CD4-positive, alpha-beta memory T cell (primary cell): ENCODE data around the gene DSTYK. TPM values are rescaled to one million over a fixed set of nuclear protein-coding genes. Genes with fewer than 3 reads are reported as not detected.
A peak's percentile ranks its signal among the peaks of the same experiment; 100 is the strongest.

Experiments used
- CTCF ChIA-PET: fragments of 350-600 bp; sonication (Branson Sonifier 250); formaldehyde crosslinking; loops from one replicate; lab custom pipeline; 2021; ENCODE audit warnings: inconsistent platforms; ENCODE audit not compliant: partially characterized antibody; lab: Charles Lee
- POLR2A ChIA-PET: fragments of 350-600 bp; sonication (Branson Sonifier 250); formaldehyde crosslinking; loops from one replicate; lab custom pipeline; 2021; ENCODE audit not compliant: partially characterized antibody; lab: Charles Lee
- DNase-seq, 5 donors: peaks; one replicate each; pipeline versions ENCODE4 v3.0.0 to v3.0.0-alpha.2; 2020 to 2022; ENCODE audit warnings: mixed read lengths in 1 of 5
- H3K27ac ChIP-seq: one replicate; pipeline ENCODE4 v1.7.0; 2013; ENCODE audit warnings: low read depth, low read length
- H3K27me3 ChIP-seq: 2 replicates; pipeline ENCODE4 v1.7.0; 2013; ENCODE audit warnings: mild to moderate bottlenecking, low read length, moderate library complexity; ENCODE audit not compliant: insufficient read depth
- H3K36me3 ChIP-seq: 2 replicates; pipeline ENCODE4 v1.7.0; 2013; ENCODE audit warnings: mild to moderate bottlenecking, low read length, moderate library complexity; ENCODE audit not compliant: insufficient read depth
- H3K4me1 ChIP-seq: 2 replicates; pipeline ENCODE4 v1.7.0; 2013; ENCODE audit warnings: mild to moderate bottlenecking, low read length, moderate library complexity; ENCODE audit not compliant: insufficient read depth
- H3K4me3 ChIP-seq, 2 donors: one replicate each; pipeline ENCODE4 v1.7.0; 2013; ENCODE audit warnings: low read length in 2 of 2, mild to moderate bottlenecking in 1 of 2
- H3K9me3 ChIP-seq, 2 donors: one replicate each; pipeline ENCODE4 v1.7.0; 2013; ENCODE audit warnings: low read length in 2 of 2, control low read depth in 1 of 2; ENCODE audit not compliant: control insufficient read depth in 1 of 2
- H3K27ac Mint-ChIP-seq, 7 donors: one replicate each; pipeline ENCODE4 v1.8.0; 2020 to 2021; ENCODE audit warnings: mixed read lengths in 7 of 7, mild to moderate bottlenecking in 6 of 7, inconsistent platforms in 3 of 7, moderate library complexity in 3 of 7
- H3K27me3 Mint-ChIP-seq, 2 donors: one replicate each; pipeline ENCODE4 v1.8.0; 2020 to 2021; ENCODE audit warnings: mixed read lengths in 2 of 2
- H3K36me3 Mint-ChIP-seq, 2 donors: one replicate each; pipeline ENCODE4 v1.8.0; 2020 to 2021; ENCODE audit warnings: mixed read lengths in 2 of 2, inconsistent platforms in 1 of 2, mild to moderate bottlenecking in 1 of 2
- H3K4me1 Mint-ChIP-seq, 4 donors: one replicate each; pipeline ENCODE4 v1.8.0; 2020 to 2021; ENCODE audit warnings: mixed read lengths in 4 of 4, mild to moderate bottlenecking in 1 of 4
- H3K4me3 Mint-ChIP-seq, 8 donors: one replicate each; pipeline ENCODE4 v1.8.0; 2020 to 2021; ENCODE audit warnings: mixed read lengths in 8 of 8, mild to moderate bottlenecking in 7 of 8, moderate library complexity in 6 of 8, inconsistent platforms in 3 of 8
- H3K9me3 Mint-ChIP-seq, 8 donors: one replicate each; pipeline ENCODE4 v1.8.0; 2020 to 2021; ENCODE audit warnings: mixed read lengths in 8 of 8, mild to moderate bottlenecking in 5 of 8, inconsistent platforms in 3 of 8, moderate library complexity in 1 of 8
- intact Hi-C: fragments of 100-400 bp; cut with micrococcal nuclease; formaldehyde crosslinking; loops from one replicate; pipeline ENCODE4 v1.15.1; 2023
- polyA plus RNA-seq, 2 donors: library from polyadenylated mRNA; unstranded; fragments of 300-500 nt; fragmentation: Illumina TruSeq; gene quantifications; one replicate each; pipeline ENCODE4 v1.2.3, GENCODE V29; 2021
- total RNA-seq, 2 experiments: library from RNA; stranded (reverse); gene quantifications; one replicate each; pipeline ENCODE4 v1.2.3, GENCODE V29; 2021

DSTYK gene
- total and polyA plus RNA-seq, 4 experiments from 2014 or later, result 5.3 to 16.6 (median 12.6) TPM

GRCh38 chr1:205228093-205228521 lies 16.6 kb upstream of the DSTYK start:
- Mint-ChIP-seq H3K27ac (peak overlapping the region in 6 of 7 donors; percentile 46 to 85 (median 72)), H3K4me1 (peaks cover 14 to 33% (median 23%) of the 10 kb centered on the region in 4 donors), H3K36me3 (no peaks in the 10 kb centered on the region), H3K27me3 (peaks cover 8 to 16% of the 10 kb centered on the region in 2 donors), H3K4me3 (peak overlapping the region; percentile 88 to 99 (median 94)), H3K9me3 (no peaks in the 10 kb centered on the region)
- Histone ChIP-seq H3K27me3 (peaks cover 5% of the 10 kb centered on the region), H3K36me3 (no peaks in the 10 kb centered on the region), H3K4me1 (peaks cover 25% of the 10 kb centered on the region), H3K9me3 (no peaks in the 10 kb centered on the region), H3K4me3 (peak overlapping the region; percentile 52 to 57), H3K27ac (no peak overlapping the region)
- intact Hi-C loops, result loop anchor here (2.0 to 5.0 kb wide), 3 partner anchors 57 to 106 kb away; partner anchors contain the start of gene RBBP5
- ChIA-PET CTCF (interaction anchor here (0.6 to 9.5 kb wide), 11 partner anchors 14 to 106 kb away, joined by 3 to 191 read pairs (median 5); partner anchors contain the start of genes DSTYK and RBBP5), POLR2A (interaction anchor here (0.6 to 4.6 kb wide), 16 partner anchors 12 to 404 kb away, joined by 3 to 37 read pairs (median 4); partner anchors contain the start of genes DSTYK and RBBP5)
- peak in 1 of 5 donors; percentile 16 for DNase-seq

- H3K4me1 Mint-ChIP-seq, result peaks cover 14 to 33% (median 23%) of the 10 kb centered on the region in 4 donors
- H3K27me3 ChIP-seq, result peaks cover 5% of the 10 kb centered on the region
- ChIA-PET POLR2A (interaction anchor here (0.6 to 4.6 kb wide), 12 partner anchors 12 to 405 kb away, joined by 3 to 37 read pairs (median 5); partner anchors contain the start of genes DSTYK and RBBP5), CTCF (interaction anchor here (1.1 to 9.5 kb wide), 6 partner anchors 17 to 98 kb away, joined by 3 to 191 read pairs (median 6); partner anchors contain the start of gene DSTYK)
- H3K27ac Mint-ChIP-seq, result peak within 1 kb of the TSS; percentile 53 to 97 (median 85)
- H3K27me3 Mint-ChIP-seq, result peaks cover 8 to 18% of the 10 kb centered on the region in 2 donors
- peaks cover 25% of the 10 kb centered on the region for H3K4me1 ChIP-seq
- H3K9me3 ChIP-seq, result no peaks in the 10 kb centered on the region
- H3K36me3 Mint-ChIP-seq, result no peaks in the 10 kb centered on the region
- no peaks in the 10 kb centered on the region for H3K36me3 ChIP-seq
- DNase-seq, result peak; percentile 67 to 79 (median 70)
- peak within 1 kb of the TSS; percentile 88 to 99 (median 94) for H3K4me3 Mint-ChIP-seq
- intact Hi-C loops, result loop anchor here (1.0 to 5.0 kb wide), 4 partner anchors 16 to 105 kb away; partner anchors contain the start of genes DSTYK and RBBP5
- peak within 1 kb of the TSS; percentile 54 to 57 for H3K4me3 ChIP-seq
- H3K9me3 Mint-ChIP-seq, result no peaks in the 10 kb centered on the region
- no peak within 1 kb of the TSS for H3K27ac ChIP-seq
These were observed 16.1 kb upstream of the DSTYK start, which contains the start of gene TMCC2 for GRCh38 chr1:205227584-205228013. Gene TMCC2, plus strand, starts transcription at chr1:205227946. Its CDS starts 619 bp downstream, at chr1:205228565.

GRCh38 chr1:205226868-205227583 lies 15.5 kb upstream of the DSTYK start:
- no peaks in the 10 kb centered on the region for H3K36me3 ChIP-seq
- ChIA-PET CTCF (interaction anchor here (1.0 to 9.5 kb wide), 6 partner anchors 16 to 98 kb away, joined by 3 to 191 read pairs (median 6); partner anchors contain the start of gene DSTYK), POLR2A (interaction anchor here (0.6 to 4.6 kb wide), 7 partner anchors 15 to 404 kb away, joined by 3 to 37 read pairs (median 11); partner anchors contain the start of genes DSTYK and RBBP5)
- Mint-ChIP-seq H3K27ac (peak overlapping the region in 1 of 7 donors; percentile 11), H3K9me3 (no peaks in the 10 kb centered on the region), H3K4me1 (peaks cover 14 to 33% (median 23%) of the 10 kb centered on the region in 4 donors), H3K4me3 (peak overlapping the region; percentile 73 to 83 (median 82)), H3K27me3 (peaks cover 6 to 16% of the 10 kb centered on the region in 2 donors), H3K36me3 (no peaks in the 10 kb centered on the region)
- intact Hi-C loops, result loop anchor here (1.0 to 5.0 kb wide), 3 partner anchors 16 to 105 kb away; partner anchors contain the start of genes DSTYK and RBBP5
- H3K27ac ChIP-seq, result no peak overlapping the region
- H3K4me1 ChIP-seq, result peaks cover 25% of the 10 kb centered on the region
- DNase-seq, result no peak
- H3K9me3 ChIP-seq, result no peaks in the 10 kb centered on the region
- peak overlapping the region in 1 of 2 donors; percentile 54 for H3K4me3 ChIP-seq
- H3K27me3 ChIP-seq, result peaks cover 5% of the 10 kb centered on the region

- Histone ChIP-seq H3K36me3 (no peaks in the 10 kb centered on the region), H3K9me3 (no peaks in the 10 kb centered on the region), H3K4me3 (no peak overlapping the region), H3K27me3 (peaks cover 10% of the 10 kb centered on the region), H3K4me1 (peaks cover 25% of the 10 kb centered on the region), H3K27ac (no peak overlapping the region)
- Mint-ChIP-seq H3K4me1 (peaks cover 14 to 33% (median 23%) of the 10 kb centered on the region in 4 donors), H3K4me3 (peak overlapping the region in 4 of 8 donors; percentile 13 to 23 (median 15)), H3K36me3 (no peaks in the 10 kb centered on the region), H3K9me3 (no peaks in the 10 kb centered on the region), H3K27me3 (peaks cover 6 to 16% of the 10 kb centered on the region in 2 donors), H3K27ac (no peak overlapping the region)
- CTCF ChIA-PET, result interaction anchor here (0.9 to 9.5 kb wide), 3 partner anchors 31 to 99 kb away, joined by 3 to 191 read pairs (median 3); no protein-coding TSS in a partner anchor
- POLR2A ChIA-PET, result interaction anchor here (1.1 to 4.6 kb wide), 3 partner anchors 14 to 104 kb away, joined by 3 to 37 read pairs (median 19); partner anchors contain the start of genes DSTYK and RBBP5
- intact Hi-C loops, result loop anchor here (5.0 kb wide), 2 partner anchors 91 to 104 kb away; partner anchors contain the start of gene RBBP5
- DNase-seq, result no peak
These were observed 14.6 kb upstream of the DSTYK start for GRCh38 chr1:205225901-205226765.

GRCh38 chr1:205224736-205225135 lies 13.2 kb upstream of the DSTYK start:
- no peaks in the 10 kb centered on the region for H3K36me3 Mint-ChIP-seq
- CTCF ChIA-PET, result interaction anchor here (9.5 kb wide), 1 partner anchor 32 kb away, joined by 191 read pairs; no protein-coding TSS in a partner anchor
- H3K4me3 Mint-ChIP-seq, result no peak overlapping the region
- H3K9me3 Mint-ChIP-seq, result no peaks in the 10 kb centered on the region
- no peak overlapping the region for H3K27ac Mint-ChIP-seq
- Histone ChIP-seq H3K4me1 (peaks cover 15% of the 10 kb centered on the region), H3K4me3 (no peak overlapping the region), H3K27ac (no peak overlapping the region), H3K9me3 (no peaks in the 10 kb centered on the region), H3K36me3 (no peaks in the 10 kb centered on the region), H3K27me3 (peaks cover 10% of the 10 kb centered on the region)
- H3K4me1 Mint-ChIP-seq, result peaks cover 10 to 24% (median 16%) of the 10 kb centered on the region in 4 donors
- H3K27me3 Mint-ChIP-seq, result peaks cover 6 to 16% of the 10 kb centered on the region in 2 donors
- no peak for DNase-seq
- POLR2A ChIA-PET, result no interaction called here
- intact Hi-C loops, result loop anchor here (5.0 kb wide), 2 partner anchors 93 to 102 kb away; partner anchors contain the start of gene RBBP5

- no peak overlapping the region for H3K27ac ChIP-seq
- no peak overlapping the region for H3K4me3 Mint-ChIP-seq
- H3K9me3 ChIP-seq, result no peaks in the 10 kb centered on the region
- peaks cover 8% of the 10 kb centered on the region for H3K27me3 ChIP-seq
- no peak for DNase-seq
- no peaks in the 10 kb centered on the region for H3K36me3 ChIP-seq
- H3K4me3 ChIP-seq, result no peak overlapping the region
- no peaks in the 10 kb centered on the region for H3K4me1 ChIP-seq
- ChIA-PET CTCF (interaction anchor here (0.5 to 1.2 kb wide), 2 partner anchors 10 to 57 kb away, joined by 3 read pairs; no protein-coding TSS in a partner anchor), POLR2A (interaction anchor here (1.2 kb wide), 1 partner anchor 8 kb away, joined by 3 read pairs; no protein-coding TSS in a partner anchor)
- H3K36me3 Mint-ChIP-seq, result no peaks in the 10 kb centered on the region
- no peaks in the 10 kb centered on the region for H3K9me3 Mint-ChIP-seq
- no peak overlapping the region for H3K27ac Mint-ChIP-seq
- intact Hi-C loops, result no loop called here
- H3K4me1 Mint-ChIP-seq, result peaks cover 0 to under 1% (median 0%) of the 10 kb centered on the region in 4 donors
- peaks cover 1 to 11% of the 10 kb centered on the region in 2 donors for H3K27me3 Mint-ChIP-seq
These were observed 8.9 kb upstream of the DSTYK start for GRCh38 chr1:205220421-205220820.
